Lower leg skin (tissue), 4 donors: ENCODE data around the gene GRAP2. TPM values are rescaled to one million over a fixed set of nuclear protein-coding genes. Genes with fewer than 3 reads are reported as not detected.

ENCODE experiments used
- DNase-seq, 2 donors: peaks; one replicate each; pipeline ENCODE4 v3.0.0-alpha.2; 2019; ENCODE audit warnings: low spot score in 2 of 2
- H3K4me3 ChIP-seq: fragments of 200-600 bp; sonication (generic); 2 replicates; pipeline ENCODE4 v1.5.1; 2017; ENCODE audit warnings: mild to moderate bottlenecking, low read depth; ENCODE audit not compliant: poor library complexity, severe bottlenecking
- CTCF ChIP-seq, 3 donors: fragments of 450-650 bp; IDR thresholded peaks; one replicate each; pipeline ENCODE4 v1.5.1; 2016; ENCODE audit warnings: antibody characterized with exemption in 3 of 3, mild to moderate bottlenecking in 3 of 3, moderate library complexity in 2 of 3
- POLR2A ChIP-seq, 2 donors: fragments of 450-650 bp; IDR thresholded peaks; one replicate each; pipeline ENCODE4 v1.6.1; 2016 to 2017; ENCODE audit warnings: antibody characterized with exemption in 2 of 2, mild to moderate bottlenecking in 1 of 2, moderate library complexity in 1 of 2
- WGBS, 2 donors: methylation state at CpG; one replicate each; pipeline ENCODE4 v1.1.5; 2018; 5-methylcytosine and 5-hydroxymethylcytosine counted together
- intact Hi-C: fragments of 100-400 bp; cut with DNase I; formaldehyde crosslinking; loops from one replicate; pipeline ENCODE4 v1.15.0; 2023; ENCODE audit warnings: low total_unique reads
- total RNA-seq, 4 donors: library from RNA; depleted of rRNA; stranded (reverse); fragments of >200 nt; gene quantifications; one replicate each; pipeline ENCODE4 v1.1.0, GENCODE V29; 2016

Gene GRAP2
- total RNA-seq, 4 donors from 2014 or later = 0.72 to 1.3 (median 0.96) TPM

- no peak overlapping the region for H3K4me3 ChIP-seq
- TF ChIP-seq POLR2A (IDR thresholded peaks at IDR 0.05) (no peak), CTCF (IDR thresholded peaks at IDR 0.05) (no peak)
- intact Hi-C loops = no loop called here
- WGBS, 2 donors = 39 to 59% methylated on average over 8 of the region's 8 CpGs
- DNase-seq = no peak
These were observed 105.8 kb downstream of the GRAP2 start for GRCh38 chr22:40006641-40007040.

GRCh38 chr22:40007853-40008710 lies 107.2 kb downstream of the GRAP2 start:
- no peak for TF ChIP-seq POLR2A (IDR thresholded peaks at IDR 0.05)
- no peak for TF ChIP-seq CTCF (IDR thresholded peaks at IDR 0.05)
- H3K4me3 ChIP-seq = no peak overlapping the region
- no peak for DNase-seq
- WGBS, 2 donors = 51 to 53% methylated on average over 27 of the region's 27 CpGs
- intact Hi-C loops = no loop called here

- intact Hi-C loops = no loop called here
- DNase-seq = no peak
- no peak overlapping the region for H3K4me3 ChIP-seq
- TF ChIP-seq CTCF (IDR thresholded peaks at IDR 0.05) (no peak), POLR2A (IDR thresholded peaks at IDR 0.05) (no peak)
- WGBS, 2 donors = 40 to 51% methylated on average over 10 of the region's 10 CpGs
These were observed 107.9 kb downstream of the GRAP2 start for GRCh38 chr22:40008726-40009291.

GRCh38 chr22:40009292-40009774 lies 108.4 kb downstream of the GRAP2 start:
- DNase-seq = no peak
- intact Hi-C loops = no loop called here
- no peak for TF ChIP-seq CTCF (IDR thresholded peaks at IDR 0.05)
- TF ChIP-seq POLR2A (IDR thresholded peaks at IDR 0.05) = no peak
- no peak overlapping the region for H3K4me3 ChIP-seq
- 9 to 15% methylated on average over 11 of the region's 11 CpGs for WGBS, 2 donors

- H3K4me3 ChIP-seq = no peak overlapping the region
- DNase-seq = no peak
- WGBS, 2 donors = 46 to 50% methylated on average over 24 of the region's 24 CpGs
- TF ChIP-seq POLR2A (IDR thresholded peaks at IDR 0.05) (no peak), CTCF (IDR thresholded peaks at IDR 0.05) (no peak)
- intact Hi-C loops = no loop called here
These were observed 109.2 kb downstream of the GRAP2 start for GRCh38 chr22:40009951-40010671.
